GM21723 (cell line): ENCODE measurements around the gene ARHGAP31.
"Not testable (repeated sequence)": the region's sequence is repeated elsewhere in the genome, so short reads cannot be mapped to it uniquely, and the experiment has no call there.

Source experiments
- ATAC-seq: cut with Tn5 transposase; IDR thresholded peaks from one replicate; pipeline ENCODE4 v1.9.1; 2021; ENCODE audit warnings: mild to moderate bottlenecking, moderate library complexity; ENCODE audit not compliant: unreplicated experiment

The ARHGAP31 gene

DNA sequence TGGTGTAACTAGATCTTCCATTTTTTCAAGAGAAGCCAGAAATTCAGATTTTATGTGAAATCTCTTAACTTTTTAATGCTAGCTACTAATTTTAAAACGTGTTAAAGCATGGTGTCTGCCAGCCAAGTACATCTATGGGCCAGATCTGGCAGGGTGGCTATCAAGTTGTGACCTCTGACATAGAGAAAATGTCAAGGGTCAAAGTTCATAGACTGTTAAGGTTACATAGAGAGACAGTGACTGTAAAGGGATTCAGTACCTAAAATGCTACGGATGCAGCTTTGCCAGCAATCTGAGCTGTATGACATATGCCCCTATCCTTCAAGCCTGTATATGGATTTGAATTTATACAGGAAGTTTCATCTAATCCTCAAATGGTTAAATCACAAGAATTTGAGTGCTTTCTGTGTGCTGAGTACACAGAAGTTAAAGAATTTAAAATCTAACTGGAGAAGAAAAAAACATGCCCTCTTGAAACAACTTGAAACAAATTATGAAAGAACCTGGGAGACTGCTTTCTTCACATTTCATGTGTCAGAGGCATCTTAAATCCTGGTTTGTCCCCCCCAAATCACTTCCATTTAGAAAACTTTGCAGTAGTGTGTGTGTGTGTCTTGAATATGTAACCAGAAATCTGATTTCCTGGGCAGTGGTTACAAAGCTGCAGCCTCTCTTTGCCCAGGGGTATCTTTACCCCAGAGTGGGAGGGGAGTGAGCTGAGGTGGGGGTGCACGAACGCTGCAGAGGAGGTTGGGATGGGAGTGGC lies 895 bp upstream of the ARHGAP31 start:
- ATAC-seq = no peak

DNA sequence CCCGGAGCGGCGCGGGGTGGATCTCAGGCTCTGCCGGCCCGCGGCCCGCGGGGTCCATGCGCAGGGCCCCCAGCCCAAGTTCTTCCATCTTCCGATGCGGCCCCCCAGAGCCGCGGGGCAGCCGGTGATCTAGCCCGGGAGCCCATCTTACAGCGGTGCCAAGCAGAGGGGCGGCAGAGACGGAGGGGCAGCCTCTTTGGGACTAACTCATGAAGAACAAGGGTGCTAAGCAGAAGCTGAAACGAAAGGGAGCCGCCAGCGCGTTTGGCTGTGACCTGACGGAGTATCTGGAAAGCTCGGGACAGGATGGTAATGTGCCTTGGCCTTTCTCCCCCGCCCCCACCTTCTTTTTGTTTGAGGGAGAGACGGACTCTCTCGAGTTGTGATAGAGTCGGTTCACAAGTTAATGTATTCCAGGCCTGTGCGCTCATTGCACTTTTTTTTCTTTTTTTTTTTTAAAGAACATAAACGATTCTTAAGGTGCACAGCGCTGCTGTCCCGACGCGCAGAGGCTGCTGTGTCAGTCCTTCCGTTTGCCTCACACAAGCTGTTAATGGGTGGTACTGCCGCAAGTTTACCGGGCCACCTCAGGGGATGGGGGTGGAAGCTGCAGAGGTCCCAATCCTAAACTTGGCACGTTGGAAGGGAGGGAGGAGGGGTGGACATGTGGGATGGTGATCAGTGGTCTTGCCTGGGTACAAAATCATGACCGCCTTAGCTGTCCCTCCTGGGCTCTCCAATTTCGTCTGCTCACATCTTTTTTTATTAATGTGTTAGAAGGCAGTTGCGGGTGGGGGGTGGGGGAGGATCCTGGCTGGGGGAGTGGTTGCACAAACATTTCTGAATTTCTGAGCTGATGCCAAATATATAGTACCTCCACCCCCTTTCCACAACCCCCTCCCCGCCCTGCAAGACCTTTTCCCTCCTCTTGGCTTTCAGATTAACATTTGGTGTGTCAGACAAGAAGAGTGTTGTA lies 801 bp downstream of the ARHGAP31 start:
- ATAC-seq = peak; percentile 34

DNA sequence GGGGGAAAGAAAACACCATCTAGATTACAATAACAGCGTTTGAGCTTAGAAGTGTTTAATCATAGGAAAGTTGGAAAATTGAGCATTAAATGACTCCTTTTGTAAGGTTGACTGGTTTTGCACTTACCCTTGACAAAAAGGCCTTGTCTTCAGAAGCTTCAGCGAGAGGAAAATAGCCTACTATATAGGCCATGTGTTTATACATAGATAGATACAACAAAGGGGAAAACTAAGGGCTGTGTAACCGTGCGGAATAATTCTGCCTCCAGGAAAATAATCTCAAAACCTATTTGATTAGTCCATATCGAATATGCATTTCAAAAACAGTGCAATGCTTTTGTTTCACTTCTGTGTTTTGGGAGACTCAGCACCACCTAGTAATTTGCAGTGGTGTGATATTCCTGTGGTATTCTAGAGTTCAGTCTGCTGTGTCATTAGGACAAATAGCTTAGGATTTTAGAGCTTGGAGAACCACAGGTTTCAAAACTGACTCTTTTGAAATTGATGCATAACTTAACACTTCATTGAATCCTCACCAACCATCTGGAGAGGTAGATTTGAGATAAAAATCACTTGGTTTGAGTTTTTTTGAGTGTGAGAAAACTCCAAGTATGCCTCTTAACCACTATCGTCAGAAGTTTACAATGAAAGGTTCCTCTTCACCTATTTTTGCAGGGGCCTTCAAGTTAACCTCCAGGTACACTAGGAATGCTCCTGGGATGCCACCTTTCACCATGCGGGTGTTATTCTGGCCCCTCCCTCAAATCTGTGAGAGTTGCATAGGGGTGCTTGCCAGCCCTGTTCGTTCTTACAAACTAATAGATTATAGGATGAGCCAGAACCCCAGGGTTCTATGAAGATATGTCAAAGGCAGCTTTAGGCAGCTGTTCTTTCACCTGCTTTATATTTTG lies 1.9 kb downstream of the ARHGAP31 start:
- no peak for ATAC-seq

DNA sequence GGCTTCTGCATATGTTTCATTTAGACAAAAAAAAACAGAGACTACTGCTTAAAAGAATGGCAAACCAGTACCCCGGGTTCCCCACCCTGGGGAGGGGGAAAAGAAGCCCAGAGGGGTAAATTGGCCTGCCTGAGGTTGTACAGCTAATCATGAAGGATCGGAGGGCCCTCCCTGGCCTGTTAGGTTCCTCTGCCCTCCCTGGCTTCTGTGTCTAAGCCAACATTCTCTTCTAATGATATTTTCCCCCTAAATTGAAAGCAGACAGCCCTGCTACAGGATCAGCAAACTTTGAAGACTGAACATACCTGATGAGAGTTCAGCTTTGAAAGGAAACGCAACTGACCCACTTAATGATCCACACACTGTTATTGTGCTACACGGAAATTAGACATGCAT lies 2.5 kb downstream of the ARHGAP31 start:
- no peak for ATAC-seq

DNA sequence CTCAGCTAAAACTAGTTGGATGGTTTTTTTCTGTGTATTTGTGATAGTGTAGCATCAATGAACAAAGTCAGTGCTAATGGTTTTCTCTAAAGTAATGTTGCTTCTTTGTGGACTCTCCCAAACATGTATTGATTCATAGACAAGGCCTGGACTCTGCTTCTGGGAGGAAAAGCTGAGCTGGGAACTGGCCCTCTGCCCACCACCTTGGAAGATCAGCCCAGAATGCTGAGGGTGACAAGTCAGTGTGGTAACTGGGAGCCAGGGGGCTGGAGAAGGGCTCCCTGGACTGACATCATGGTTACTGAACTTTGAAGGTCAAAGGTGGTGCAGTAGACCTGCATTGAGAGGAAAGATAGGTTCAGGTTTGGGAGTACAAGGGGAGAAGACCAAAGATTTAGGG lies 3.0 kb downstream of the ARHGAP31 start:
- no peak for ATAC-seq

DNA sequence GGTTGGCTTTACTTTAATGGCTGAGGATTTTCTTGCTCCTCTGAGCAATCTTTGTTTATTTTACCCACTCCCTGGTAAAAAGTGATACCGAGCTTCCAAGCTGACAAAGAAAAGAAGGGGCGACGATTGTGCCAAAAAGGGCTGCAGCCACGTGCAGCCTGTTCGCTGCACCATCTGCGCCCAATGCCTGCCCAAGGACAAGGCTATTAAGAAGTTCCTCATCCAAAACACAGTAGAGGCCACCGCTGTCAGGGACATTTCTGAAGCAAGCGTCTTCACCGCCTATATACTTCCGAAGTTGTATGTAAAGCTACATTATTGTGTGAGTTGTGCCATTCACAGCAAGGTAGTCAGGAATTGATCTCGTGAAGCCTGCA lies 4.4 kb downstream of the ARHGAP31 start:
- ATAC-seq = no peak

DNA sequence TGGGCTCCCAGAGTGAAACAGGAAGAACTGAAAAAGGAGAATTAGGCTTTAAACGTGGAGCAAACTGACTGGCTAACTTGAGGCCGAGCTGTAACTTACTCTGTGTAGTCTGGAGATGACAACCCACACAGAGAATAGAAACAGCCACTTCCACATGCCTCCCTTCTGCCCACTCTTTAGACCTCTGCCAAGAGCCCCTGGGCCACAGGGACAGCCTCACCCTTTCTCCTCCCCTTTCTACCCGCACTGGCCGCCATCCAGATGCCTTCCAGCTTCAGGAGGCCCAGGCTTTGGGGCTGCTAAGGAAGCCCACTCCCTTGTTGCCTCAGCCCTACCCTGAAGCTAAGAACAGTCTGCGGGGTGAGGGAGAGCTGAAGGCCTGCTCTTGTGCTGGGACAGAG lies 6.8 kb downstream of the ARHGAP31 start:
- ATAC-seq = no peak

DNA sequence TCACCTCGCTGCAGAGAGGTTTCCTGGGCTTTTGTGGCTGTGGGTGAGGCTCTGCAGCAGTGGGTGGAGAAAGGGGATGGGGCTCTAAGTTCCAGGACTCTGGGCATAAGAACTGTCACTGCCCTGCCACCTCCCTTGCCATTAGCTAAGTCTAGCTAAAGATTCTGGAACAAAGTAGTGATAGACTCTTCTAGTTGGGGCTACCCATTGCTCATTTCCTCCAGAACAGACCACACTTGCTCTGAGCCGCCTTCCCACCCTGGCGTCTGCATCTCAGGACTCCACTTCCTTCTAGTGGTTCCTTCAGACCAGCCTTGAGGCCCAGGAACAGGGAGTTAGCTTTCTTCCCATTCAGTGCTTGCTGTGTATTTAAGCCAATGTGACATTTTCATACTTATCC lies 7.5 kb downstream of the ARHGAP31 start:
- ATAC-seq = no peak

DNA sequence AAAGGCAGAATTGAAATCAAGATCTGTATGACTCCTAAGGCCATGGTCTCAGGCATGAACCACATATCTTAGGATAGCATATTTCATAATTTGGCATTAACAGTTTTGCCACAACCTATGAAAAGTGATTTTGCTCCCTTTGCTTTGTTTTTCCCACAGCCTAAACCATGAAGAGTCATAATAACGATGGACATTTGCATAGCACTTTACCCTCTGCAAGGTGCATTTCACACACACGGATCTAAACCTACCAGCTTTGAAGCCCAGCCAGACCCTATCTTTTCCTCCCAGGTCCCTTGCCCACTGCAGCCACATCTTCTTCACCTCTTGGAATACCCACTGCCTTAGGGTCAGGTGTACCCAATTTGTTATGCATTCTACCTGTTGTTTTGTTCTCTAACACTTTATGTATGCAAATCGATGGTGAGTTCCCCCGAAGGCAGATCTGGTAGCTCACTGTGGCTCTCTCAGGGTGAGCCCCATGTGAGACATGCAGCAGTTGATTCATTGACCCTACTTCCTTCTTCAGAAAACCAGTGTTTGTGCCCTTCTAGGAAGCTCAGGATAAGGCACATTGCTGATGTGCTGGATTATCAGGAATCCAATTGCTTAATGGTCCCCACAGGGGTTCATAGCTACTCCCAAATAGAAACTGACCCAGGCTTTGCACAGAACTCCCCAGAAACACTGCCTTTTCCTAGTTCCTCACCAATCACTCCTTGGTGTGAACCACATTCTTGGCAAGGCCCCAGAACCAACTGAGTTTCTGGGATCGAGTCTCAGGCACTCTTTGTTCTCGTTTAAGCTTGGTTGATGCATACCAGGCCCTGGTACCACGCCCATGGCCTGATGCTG lies 8.7 kb downstream of the ARHGAP31 start:
- ATAC-seq = peak; percentile 72

DNA sequence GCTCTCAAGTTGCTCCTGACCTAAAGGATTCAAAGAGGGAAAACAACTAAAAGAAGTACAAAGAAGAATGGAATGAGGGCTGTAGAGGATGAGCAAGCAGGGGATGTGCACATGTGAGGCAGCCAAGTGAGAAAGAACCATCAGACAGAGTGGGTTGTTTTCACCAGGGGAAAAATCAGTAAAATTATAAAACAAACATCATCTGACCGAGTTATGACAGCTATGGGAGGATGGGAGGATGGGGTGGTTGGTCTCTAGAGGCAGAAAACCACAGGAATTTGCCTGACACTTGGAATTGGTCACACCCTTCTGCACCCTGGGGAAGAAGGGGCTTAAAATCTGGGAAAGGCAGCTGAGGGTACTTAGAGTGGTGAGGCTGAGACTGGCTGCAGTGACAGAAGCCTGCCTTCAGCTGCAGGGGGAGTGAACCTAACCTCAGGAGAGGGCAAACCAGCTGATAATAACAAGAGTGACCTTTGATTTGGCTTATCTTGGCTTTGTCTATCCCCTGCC lies 10.1 kb downstream of the ARHGAP31 start:
- ATAC-seq = no peak

DNA sequence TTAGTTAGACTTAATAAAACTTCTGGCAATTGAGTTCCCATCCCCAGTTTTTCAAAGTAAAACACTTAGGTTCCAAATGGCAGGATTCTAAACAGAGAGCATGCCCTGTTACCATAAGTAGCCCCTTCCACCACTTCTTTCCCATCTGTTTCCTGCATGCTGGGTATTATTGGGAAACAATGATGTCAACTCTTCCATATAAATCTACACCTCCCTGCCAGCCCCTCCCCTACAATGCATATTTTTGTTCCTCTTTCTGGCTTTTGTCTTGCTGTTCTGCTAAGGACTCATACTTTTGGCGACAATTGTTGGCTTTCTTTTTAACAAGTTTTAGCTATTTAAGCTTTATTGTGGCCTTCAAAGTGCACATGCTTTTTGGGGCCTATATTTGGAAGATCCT lies 11.1 kb downstream of the ARHGAP31 start:
- ATAC-seq = no peak

DNA sequence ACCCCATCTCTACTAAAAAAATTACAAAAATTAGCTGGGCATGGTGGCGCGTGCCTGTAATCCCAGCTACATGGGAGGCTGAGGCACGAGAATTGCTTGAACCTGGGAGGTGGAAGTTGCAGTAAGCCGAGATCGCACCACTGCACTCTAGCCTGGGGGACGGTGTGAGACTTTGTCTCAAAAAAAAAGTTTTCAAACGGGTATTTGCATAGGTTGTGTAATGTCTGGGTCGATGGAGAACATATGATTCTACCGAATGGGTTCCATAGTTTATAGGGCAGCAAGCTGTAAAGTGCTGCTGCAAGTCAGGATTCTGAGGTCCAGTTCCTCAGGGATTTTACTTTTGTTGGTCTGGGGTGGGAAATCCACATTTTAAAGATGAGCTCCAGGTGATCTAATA lies 12.2 kb downstream of the ARHGAP31 start:
- ATAC-seq = not testable (repeated sequence)

DNA sequence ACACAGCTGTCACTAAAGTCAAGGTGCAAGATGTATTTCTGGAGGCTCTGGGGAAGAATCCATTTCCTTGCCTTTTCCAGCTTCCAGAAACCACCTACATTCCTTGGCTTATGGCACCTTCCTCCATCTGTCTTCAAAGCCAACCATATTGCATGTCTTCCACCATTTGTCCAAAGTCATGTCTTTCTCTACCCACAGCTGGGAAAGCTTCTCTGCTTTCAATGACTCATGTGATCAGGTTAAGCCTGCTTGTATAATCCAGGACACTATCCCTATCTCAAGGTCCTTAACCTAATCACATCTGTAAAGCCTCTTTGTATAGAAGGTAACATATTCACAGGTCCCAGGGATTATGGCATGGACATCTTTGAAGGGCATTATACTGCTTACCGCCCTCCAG lies 14.2 kb downstream of the ARHGAP31 start:
- ATAC-seq = no peak

DNA sequence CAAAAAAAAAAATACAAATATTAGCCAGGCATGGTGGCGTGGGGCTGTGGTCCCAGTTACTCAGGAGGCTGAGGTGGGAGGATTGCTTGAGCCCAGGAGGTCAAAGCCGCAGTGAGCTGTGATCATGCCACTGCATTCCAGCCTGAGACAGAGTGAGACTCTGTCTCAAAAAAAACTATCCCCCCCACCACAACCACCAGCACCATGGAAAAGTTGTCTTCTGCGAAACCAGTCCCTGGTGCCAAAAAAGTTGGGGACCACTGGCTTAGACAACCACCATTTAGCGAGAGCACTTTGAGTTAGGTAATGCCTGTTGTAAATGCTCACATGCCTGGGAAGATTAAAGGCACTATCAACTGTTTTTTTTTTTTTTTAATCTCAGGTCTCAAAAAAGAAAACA lies 15.4 kb downstream of the ARHGAP31 start:
- ATAC-seq = no peak

DNA sequence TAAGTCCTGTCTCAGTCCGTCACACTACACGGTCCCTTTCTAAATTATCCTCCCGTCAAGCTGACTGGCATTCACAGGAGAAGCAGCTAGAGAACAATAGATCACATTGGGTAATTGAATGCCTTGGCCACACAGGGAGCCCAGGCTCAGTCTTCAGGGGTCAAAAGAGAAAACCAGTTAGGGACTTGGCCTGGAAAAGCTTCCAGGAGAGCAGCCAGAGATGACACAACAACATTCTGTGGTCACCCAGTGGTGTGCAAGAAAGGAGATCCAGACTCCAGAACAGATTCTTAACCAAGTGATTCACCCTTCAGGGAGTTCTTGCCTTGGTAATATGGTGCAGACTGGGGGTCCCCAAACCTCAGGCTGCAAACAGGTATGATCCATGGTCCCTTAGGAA lies 15.9 kb downstream of the ARHGAP31 start:
- no peak for ATAC-seq

DNA sequence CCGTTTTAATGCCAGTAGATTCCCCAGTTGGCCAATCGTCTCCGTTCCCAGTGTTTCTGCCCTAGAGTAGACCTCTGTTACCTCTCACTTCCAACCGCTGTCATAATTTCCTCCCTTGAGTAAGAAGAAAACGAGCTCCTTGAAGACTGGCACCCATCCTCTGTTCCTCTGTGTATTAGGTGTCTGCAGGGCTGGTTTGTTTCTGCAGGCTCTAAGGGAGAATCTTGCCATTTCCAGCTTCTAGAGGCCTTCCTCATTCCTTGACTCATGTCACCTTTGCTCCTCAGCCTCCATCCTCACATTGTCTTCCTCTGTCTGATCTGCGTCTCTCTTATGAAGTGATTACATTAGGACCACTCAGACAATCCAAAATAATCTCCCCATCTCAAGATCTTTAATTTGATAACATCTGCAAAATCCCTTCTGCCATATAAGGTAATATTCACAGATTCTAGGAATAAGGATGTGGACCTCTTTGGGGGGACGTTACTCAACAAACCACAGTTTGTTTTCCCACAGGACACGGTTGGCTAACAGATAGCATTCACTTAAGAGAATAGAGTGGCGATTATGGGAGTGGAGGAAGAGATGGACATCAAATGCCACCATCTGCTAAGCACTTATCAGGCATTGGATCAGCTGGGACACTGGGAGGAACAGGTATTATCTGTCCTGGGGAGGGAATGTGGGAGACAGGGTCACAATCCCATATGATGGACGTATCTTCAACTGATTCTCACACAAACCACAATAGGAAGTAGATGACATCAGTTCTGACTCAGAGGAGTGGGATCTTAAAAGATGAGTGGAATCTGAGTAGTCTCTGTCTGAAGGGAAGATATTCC lies 17.1 kb downstream of the ARHGAP31 start:
- no peak for ATAC-seq

DNA sequence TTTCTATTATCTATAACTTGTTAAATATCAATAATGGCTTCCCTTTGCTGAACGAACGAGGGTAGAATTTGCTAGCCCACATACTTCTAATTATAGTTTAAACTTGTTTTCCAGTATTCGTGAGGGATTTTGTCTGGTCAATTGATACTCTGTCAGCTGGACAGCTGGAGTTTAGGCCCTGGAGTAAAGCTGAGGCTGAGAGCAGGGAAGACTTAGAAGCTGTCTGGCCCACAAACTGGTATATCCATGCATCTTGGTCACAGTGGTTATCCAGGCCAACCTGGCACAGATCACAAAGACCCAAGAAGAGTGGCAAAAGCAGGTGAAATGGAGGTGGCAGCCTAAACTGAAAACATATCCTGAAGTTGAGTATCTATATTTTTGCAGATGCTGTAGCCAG lies 19.3 kb downstream of the ARHGAP31 start:
- ATAC-seq = no peak

DNA sequence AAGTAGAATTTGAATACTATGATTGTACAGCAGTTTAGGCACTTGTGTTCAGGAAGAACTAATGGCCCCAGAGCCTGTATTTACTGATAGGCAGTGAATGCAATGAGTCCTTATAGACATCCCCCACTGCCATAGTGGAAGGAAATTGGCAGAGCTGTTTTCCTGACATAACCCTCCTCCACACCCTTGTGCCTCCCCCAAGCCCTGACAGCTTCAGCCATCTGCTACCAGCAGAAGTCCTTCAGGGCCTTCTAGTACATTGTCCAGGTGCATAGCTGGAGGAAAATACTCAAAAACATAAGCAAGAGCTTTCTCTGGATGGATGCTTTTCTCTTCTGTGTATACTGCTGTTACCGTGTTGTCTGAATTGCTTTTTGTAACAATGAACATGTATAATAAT lies 20.6 kb downstream of the ARHGAP31 start:
- no peak for ATAC-seq
